HS-5 (cell line): ENCODE results near the gene AKAP3.

Experiments used
- DNase-seq: peaks from one replicate; pipeline ENCODE4 v3.0.0-alpha.2; 2012; ENCODE audit warnings: low read depth

The AKAP3 gene

GRCh38 chr12:4595881-4596280, 53.0 kb downstream of the AKAP3 start:
- no peak for DNase-seq

- no peak for DNase-seq
Measured at GRCh38 chr12:4591180-4591687, 57.6 kb downstream of the AKAP3 start.

- DNase-seq, result no peak
Measured at GRCh38 chr12:4589941-4590340, 58.9 kb downstream of the AKAP3 start.

- DNase-seq, result no peak
Measured at GRCh38 chr12:4588916-4589315, 59.9 kb downstream of the AKAP3 start.

GRCh38 chr12:4587108-4587507, 61.7 kb downstream of the AKAP3 start:
- DNase-seq, result no peak

GRCh38 chr12:4586500-4586899, 62.4 kb downstream of the AKAP3 start:
- no peak for DNase-seq

GRCh38 chr12:4584896-4585295, 64.0 kb downstream of the AKAP3 start:
- DNase-seq, result no peak

- no peak for DNase-seq
Measured at GRCh38 chr12:4584281-4584680, 64.6 kb downstream of the AKAP3 start.

GRCh38 chr12:4580281-4580688, 68.6 kb downstream of the AKAP3 start:
- no peak for DNase-seq

GRCh38 chr12:4579305-4580102, 69.3 kb downstream of the AKAP3 start:
- DNase-seq, result no peak

- DNase-seq, result no peak
Measured at GRCh38 chr12:4572680-4573079, 76.2 kb downstream of the AKAP3 start.

- DNase-seq, result no peak
Measured at GRCh38 chr12:4569261-4569660, 79.6 kb downstream of the AKAP3 start.

GRCh38 chr12:4567073-4567881, 81.6 kb downstream of the AKAP3 start:
- no peak for DNase-seq

GRCh38 chr12:4566474-4566873, 82.4 kb downstream of the AKAP3 start:
- DNase-seq, result no peak
